NCI-H226 (cell line): Measurements from ENCODE around the gene C15orf39.
A peak's percentile ranks its signal among the peaks of the same experiment; 100 is the strongest.

ENCODE experiments used
- DNase-seq: peaks from one replicate; pipeline ENCODE4 v3.0.0-alpha.2; 2015

C15orf39 gene

DNA sequence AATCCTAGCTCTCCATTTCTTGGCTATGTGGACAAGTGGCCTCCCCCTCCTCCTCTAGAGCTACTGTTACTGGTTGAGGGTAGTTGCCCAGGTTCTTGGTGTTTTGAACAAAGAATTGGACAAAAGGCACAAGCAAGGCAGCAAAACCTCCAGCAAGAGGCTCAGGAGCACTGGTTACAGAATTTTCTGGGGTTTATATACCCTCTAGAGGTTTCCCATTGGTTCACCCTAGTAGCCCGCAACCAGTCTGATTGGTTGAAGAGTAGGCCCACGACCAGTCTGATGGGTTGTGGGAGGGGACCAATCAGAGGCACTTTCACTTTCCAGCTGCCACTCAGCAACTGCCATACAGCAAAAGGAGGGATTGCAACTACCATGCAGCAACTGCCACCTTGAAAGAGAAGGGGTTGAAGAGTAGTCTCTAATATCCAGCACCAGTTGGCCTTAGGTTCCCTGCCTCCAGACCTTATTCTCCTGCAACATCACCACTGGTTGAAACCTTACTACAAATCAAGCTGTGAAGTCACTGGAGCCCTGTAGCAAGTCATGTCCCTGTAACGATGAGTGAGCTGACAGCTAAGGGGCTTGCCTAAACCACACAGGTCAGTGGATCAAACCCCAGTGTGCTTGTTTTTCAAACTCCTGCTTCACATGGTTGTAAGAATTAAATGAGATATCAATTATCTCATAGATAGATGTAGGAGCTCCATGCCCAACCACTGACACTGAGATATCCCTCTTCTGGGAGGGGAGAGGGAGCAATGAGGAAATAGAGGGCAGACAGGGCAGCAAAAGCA is 2.9 kb upstream of the C15orf39 start:
- DNase-seq, result peak; percentile 74

- no peak for DNase-seq
Observed at GRCh38 chr15:75199357-75199940, 2.2 kb upstream of the C15orf39 start.

- no peak for DNase-seq
Observed at GRCh38 chr15:75200391-75200764, 1.3 kb upstream of the C15orf39 start.

- no peak for DNase-seq
Observed at GRCh38 chr15:75200765-75201615, 692 bp upstream of the C15orf39 start.

- DNase-seq, result peak; percentile 60
Observed at GRCh38 chr15:75202251-75203016, 752 bp downstream of the C15orf39 start.

GRCh38 chr15:75203017-75203907 is 1.6 kb downstream of the C15orf39 start:
- DNase-seq, result peak; percentile 57

DNA sequence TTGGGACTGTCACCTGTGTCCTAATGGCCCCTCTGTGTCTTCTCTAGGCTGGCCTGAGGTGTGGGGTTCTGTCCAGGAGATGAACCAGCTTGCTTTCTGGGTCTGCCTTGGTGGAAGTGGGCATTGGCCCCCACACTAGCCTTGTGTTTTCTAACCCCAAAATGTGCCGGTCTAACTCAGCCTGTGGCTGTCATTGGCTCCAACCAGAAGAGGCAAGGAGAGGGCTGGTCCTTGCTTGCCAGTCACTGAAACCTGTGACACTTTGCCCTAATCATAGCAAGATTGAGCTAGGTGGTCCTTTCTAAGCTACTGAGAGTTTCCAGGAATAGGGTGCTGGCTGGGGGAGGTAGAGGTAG is 2.2 kb downstream of the C15orf39 start:
- DNase-seq, result no peak

DNA sequence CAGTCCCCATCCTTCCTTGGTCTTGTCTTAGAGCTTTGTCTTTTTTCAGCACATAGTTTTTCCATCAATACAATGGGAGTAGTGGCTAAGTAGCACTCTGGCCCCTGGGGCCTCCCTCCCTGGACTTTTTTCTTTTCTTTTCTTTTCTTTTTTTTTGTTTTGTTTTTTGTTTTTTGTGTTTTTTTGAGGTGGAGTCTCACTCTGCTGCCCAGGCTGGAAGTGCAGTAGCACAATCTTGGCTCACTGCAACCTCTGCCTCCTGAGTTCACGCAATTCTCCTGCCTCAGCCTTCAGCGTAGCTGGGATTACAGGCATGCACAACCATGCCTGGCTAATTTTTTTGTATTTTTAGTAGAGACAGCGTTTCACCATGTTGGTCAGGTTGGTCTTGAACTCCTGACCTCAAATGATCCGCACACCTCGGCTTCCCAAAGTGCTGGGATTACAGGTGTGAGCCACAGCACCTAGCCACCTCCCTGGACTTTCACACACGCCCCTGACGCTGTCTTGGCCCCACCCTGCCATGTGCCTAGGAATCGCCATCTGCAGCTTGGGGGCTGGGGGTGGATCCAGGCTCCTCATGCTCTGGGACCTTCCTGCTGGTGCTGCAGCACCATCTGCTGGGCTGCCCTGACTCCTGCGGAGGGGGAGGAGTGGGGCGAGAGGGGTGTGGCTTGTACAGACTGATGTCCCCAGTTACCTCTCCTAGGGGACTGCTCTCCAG is 2.8 kb downstream of the C15orf39 start:
- DNase-seq, result peak; percentile 86

GRCh38 chr15:75205064-75205395 is 3.3 kb downstream of the C15orf39 start:
- DNase-seq, result no peak

- DNase-seq, result no peak
Observed at GRCh38 chr15:75206006-75206405, 4.3 kb downstream of the C15orf39 start.

DNA sequence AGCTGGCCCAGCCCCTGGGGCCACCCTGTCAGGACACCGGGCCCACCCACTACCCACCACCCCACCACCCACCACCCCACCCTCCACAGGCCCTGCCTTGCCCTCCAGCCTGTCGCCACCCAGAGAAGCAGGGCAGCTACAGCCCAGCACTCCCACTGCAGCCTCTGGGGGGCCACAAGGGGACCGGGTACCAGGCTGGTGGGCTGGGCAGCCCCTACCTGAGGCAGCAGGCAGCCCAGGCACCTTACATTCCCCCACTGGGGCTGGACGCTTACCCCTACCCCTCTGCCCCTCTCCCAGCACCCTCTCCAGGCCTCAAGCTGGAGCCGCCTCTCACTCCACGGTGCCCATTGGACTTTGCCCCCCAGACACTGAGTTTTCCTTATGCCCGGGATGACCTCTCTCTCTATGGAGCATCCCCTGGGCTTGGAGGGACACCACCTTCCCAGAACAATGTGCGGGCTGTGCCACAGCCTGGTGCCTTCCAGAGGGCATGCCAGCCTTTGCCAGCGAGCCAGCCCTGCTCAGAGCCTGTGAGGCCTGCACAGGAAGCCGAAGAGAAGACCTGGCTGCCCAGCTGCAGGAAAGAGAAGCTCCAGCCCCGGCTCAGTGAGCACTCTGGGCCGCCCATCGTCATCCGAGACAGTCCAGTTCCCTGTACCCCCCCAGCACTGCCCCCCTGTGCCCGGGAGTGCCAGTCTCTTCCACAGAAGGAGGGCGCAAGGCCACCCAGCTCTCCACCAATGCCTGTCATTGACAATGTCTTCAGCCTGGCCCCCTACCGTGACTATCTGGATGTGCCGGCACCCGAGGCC is 5.3 kb downstream of the C15orf39 start:
- no peak for DNase-seq

DNA sequence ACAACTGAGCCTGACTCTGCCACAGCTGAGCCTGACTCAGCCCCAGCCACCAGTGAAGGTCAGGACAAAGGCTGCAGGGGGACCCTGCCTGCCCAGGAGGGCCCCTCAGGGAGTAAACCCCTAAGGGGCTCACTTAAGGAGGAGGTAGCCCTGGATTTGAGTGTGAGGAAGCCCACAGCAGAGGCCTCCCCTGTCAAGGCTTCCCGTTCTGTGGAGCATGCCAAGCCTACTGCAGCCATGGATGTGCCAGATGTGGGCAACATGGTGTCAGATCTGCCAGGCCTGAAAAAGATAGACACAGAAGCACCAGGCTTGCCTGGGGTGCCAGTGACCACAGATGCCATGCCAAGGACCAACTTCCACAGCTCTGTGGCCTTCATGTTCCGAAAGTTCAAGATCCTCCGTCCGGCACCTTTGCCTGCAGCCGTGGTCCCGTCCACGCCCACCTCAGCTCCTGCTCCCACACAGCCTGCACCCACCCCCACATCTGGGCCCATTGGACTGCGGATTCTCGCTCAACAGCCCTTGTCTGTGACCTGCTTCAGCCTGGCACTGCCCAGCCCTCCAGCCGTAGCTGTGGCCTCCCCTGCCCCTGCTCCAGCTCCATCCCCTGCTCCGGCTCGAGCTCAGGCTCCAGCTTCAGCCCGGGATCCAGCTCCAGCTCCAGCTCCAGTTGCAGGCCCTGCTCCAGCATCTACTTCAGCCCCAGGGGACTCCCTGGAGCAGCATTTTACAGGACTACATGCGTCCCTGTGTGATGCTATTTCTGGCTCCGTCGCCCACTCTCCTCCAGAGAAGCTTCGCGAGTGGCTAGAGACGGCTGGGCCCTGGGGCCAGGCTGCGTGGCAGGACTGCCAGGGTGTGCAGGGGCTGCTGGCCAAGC is 6.2 kb downstream of the C15orf39 start:
- no peak for DNase-seq

DNA sequence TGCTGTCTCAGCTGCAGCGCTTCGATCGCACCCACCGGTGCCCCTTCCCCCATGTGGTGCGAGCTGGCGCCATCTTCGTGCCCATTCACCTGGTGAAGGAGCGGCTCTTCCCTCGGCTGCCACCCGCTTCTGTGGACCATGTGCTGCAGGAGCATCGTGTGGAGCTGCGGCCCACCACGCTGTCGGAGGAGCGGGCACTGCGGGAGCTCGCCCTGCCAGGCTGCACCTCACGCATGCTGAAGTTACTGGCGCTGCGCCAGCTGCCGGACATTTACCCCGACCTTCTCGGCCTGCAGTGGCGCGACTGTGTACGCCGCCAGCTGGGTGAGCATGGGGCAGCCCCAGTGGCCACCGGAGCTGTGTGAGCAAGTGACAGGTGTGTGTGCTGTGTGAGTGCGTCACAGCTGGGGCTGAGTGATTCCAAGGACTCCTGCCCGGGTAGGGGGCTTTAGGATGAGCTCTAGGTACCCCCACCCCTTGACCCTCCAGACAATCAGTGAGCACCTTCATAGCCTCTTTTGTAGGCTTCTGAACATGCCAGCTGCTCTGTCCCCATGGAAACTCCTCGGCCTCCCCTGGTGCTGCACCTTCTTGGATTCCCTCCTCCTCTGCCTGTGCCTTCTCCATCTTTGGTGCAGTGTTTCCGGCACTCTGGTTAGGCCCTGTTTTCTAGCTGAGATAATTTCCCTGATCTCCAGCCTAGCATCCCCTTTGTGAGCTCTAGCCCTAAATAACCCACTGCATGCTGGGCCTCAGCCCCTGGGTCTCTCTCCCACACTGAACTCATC is 7.0 kb downstream of the C15orf39 start:
- no peak for DNase-seq

GRCh38 chr15:75209289-75209676 is 7.6 kb downstream of the C15orf39 start:
- DNase-seq, result no peak

- no peak for DNase-seq
Observed at GRCh38 chr15:75210811-75211230, 9.1 kb downstream of the C15orf39 start.

DNA sequence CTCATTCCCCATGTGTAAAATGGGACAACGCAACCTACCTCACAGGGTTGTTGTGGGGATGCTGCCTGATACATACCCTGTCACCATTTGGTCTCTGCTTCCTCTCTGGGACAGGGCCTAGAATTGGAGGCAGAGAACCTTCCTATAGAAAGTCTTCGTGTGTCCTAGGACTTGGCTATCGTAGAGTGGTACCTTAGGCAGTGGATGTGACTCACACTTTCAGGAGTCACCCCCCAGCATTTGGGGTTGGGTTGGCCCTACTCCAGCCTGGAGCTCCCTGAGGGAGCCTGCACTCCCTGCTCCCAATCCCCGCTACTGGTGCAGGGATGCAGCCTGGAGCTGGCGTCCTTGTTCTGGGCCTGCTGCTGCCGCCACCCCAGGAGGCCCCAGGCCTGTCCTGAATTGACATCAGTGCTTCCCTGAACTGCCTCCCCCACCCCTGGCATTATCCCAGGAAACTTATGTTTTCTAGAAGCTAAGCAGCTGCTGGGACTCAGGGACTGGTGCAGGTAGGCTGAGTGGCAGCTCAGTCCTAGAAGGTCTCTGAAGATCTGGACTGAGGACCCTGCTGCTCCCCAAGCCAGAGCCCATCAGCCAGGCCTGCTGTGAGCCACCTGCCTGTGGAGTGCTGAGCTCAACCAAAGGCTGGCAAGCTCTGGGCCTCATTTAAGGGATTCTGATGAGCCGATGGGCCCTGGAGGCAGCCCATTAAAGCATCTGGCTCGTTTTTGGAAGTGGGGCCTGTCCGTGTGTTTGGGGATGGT is 9.9 kb downstream of the C15orf39 start:
- DNase-seq, result peak; percentile 37

DNA sequence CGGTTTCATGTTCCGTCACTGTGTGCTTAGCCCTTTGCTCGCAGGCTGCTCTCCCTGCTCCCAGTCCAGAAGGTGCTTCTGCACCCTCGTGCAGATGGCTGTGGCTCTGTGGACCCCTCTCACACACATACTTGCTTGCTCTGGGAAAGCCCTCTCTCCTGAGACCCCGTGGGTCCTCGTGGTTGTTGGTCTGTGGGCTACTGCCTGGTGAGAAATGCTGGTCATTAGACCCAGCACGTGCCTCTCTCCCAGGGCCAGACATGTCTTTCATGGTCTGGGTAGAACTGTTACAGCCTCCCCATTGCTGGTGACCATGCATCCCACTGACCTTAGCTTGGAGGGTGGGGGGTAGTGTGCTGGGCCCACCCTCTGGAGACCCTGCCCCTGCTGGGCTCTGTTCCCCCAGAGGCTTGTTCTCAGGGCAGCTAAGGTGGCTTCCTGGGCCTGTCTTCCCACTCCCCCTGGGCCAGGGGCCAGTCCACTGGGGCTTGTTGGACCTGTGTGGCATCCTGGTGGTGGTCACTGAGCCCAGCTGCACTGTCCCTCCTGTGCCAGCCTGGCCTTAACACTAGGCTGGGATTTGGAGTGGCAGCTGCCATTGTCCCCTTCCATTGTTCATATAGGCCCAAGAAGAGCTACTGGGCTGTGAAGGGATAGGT is 10.6 kb downstream of the C15orf39 start:
- no peak for DNase-seq
